Measurements from ENCODE around the gene PDE11A. TPM values are rescaled to one million over a fixed set of nuclear protein-coding genes. Genes with fewer than 3 reads are reported as not detected.
A peak's percentile ranks its signal among the peaks of the same experiment; 100 is the strongest.

PDE11A gene
- total and polyA plus RNA-seq, 4 donors = 0.11 to 1.3 (median 0.25) TPM; not detected in 1

DNA sequence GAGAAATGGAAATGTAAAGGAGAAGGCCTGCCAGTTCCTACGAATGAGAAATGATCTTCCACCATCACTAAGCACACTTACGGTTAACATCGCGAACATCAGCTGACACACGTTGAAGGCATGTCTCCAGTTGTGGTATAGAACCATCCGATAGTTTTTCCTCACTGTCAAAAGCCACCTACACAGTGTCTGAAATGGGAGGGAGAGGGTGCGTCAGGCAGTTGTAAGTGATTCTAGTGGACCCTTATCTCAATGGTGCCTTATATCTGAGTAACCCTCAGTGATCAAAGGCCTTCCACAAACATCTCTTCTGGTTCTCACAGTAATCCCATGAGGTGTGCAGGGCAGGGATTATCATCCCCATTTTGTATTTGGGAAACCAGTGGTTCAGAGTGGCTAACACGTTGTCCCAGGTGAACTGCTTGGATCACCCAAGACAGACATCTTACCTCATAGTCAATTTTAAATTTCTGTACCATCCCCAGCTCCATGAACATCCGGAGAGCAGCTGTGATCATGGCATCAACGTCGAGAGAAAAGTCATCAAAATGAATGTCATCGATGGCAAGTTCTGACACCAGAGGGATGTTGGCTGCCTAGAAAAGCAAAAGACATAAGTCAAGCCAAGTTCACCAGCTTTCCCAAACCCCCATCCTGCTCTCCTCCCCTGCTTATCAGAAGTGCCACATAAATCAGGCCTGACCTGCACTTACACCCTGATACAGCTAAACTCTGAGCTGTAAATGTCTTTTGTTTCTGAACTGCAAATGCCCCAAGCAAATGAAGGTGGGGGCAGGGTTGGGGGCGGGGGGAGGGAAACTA is 344.8 kb downstream of the PDE11A start:
- no peak for ATAC-seq (ENCODE audit: insufficient read depth, low FRiP score)
- peak; percentile 33 to 64 (median 60) for DNase-seq
- TF ChIP-seq, protein P1, sequence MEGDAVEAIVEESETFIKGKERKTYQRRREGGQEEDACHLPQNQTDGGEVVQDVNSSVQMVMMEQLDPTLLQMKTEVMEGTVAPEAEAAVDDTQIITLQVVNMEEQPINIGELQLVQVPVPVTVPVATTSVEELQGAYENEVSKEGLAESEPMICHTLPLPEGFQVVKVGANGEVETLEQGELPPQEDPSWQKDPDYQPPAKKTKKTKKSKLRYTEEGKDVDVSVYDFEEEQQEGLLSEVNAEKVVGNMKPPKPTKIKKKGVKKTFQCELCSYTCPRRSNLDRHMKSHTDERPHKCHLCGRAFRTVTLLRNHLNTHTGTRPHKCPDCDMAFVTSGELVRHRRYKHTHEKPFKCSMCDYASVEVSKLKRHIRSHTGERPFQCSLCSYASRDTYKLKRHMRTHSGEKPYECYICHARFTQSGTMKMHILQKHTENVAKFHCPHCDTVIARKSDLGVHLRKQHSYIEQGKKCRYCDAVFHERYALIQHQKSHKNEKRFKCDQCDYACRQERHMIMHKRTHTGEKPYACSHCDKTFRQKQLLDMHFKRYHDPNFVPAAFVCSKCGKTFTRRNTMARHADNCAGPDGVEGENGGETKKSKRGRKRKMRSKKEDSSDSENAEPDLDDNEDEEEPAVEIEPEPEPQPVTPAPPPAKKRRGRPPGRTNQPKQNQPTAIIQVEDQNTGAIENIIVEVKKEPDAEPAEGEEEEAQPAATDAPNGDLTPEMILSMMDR (IDR thresholded peaks at IDR 0.05; ENCODE audit: control extremely low read depth, extremely low read depth) = no peak
- H3K4me1 ChIP-seq (ENCODE audit: control insufficient read depth in 5 of 5, insufficient read depth in 5 of 5, low read length in 5 of 5) = peaks cover 0 to 34% (median 0%) of the 10 kb centered on the region in 5 donors
- WGBS, 2 donors = 79 to 89% methylated on average over 13 of the region's 13 CpGs
- no peak overlapping the region for H3K4me3 ChIP-seq
- H3K9ac ChIP-seq (ENCODE audit: insufficient read depth in 1 of 2, low read length in 2 of 2) = peak overlapping the region in 1 of 2 donors; percentile 33
- H3K27ac ChIP-seq (ENCODE audit: low read depth in 1 of 2, low read length in 1 of 2) = no peak overlapping the region
- H3K36me3 ChIP-seq (ENCODE audit: control insufficient read depth in 4 of 4, insufficient read depth in 4 of 4, low read length in 4 of 4) = no peaks in the 10 kb centered on the region
- H3K27me3 ChIP-seq (ENCODE audit: control insufficient read depth in 3 of 3, insufficient read depth in 3 of 3, low read length in 2 of 3) = no peaks in the 10 kb centered on the region
- no peaks in the 10 kb centered on the region for H3K9me3 ChIP-seq (ENCODE audit: control insufficient read depth in 4 of 4, insufficient read depth in 3 of 4, low read length in 3 of 4)

DNA sequence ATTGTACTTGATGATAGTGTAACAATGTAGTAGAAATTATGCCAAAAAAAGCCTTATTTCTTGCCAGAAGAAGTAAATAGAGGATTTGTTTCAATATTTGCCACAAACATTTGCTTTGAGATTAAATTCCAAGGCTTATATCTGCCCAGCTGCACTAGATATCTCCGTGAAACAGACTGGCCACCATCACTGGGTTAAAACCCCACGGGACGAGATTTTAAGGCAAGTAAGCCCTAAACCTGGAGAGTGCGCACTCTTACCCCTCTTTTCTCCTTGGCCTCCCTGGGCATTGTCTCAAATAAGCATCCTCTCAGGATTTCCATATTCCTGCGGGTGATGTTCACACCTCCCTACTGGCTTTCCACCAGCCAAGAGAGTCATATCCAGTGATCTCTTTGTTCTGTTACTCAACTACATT is 345.6 kb downstream of the PDE11A start:
- DNase-seq = peak; percentile 26 to 75 (median 65)
- Histone ChIP-seq H3K9ac (ENCODE audit: insufficient read depth in 1 of 2, low read length in 2 of 2) (peak overlapping the region in 1 of 2 donors; percentile 33), H3K9me3 (ENCODE audit: control insufficient read depth in 4 of 4, insufficient read depth in 3 of 4, low read length in 3 of 4) (no peaks in the 10 kb centered on the region), H3K27ac (ENCODE audit: low read depth in 1 of 2, low read length in 1 of 2) (no peak overlapping the region), H3K4me3 (no peak overlapping the region), H3K4me1 (ENCODE audit: control insufficient read depth in 5 of 5, insufficient read depth in 5 of 5, low read length in 5 of 5) (peaks cover 0 to 34% (median 0%) of the 10 kb centered on the region in 5 donors), H3K27me3 (ENCODE audit: control insufficient read depth in 3 of 3, insufficient read depth in 3 of 3, low read length in 2 of 3) (no peaks in the 10 kb centered on the region), H3K36me3 (ENCODE audit: control insufficient read depth in 4 of 4, insufficient read depth in 4 of 4, low read length in 4 of 4) (no peaks in the 10 kb centered on the region)
- no peak for ATAC-seq (ENCODE audit: insufficient read depth, low FRiP score)
- TF ChIP-seq, protein P1 (IDR thresholded peaks at IDR 0.05; ENCODE audit: control extremely low read depth, extremely low read depth) = no peak
- WGBS, 2 donors = 72 to 86% methylated on average over 5 of the region's 5 CpGs

DNA sequence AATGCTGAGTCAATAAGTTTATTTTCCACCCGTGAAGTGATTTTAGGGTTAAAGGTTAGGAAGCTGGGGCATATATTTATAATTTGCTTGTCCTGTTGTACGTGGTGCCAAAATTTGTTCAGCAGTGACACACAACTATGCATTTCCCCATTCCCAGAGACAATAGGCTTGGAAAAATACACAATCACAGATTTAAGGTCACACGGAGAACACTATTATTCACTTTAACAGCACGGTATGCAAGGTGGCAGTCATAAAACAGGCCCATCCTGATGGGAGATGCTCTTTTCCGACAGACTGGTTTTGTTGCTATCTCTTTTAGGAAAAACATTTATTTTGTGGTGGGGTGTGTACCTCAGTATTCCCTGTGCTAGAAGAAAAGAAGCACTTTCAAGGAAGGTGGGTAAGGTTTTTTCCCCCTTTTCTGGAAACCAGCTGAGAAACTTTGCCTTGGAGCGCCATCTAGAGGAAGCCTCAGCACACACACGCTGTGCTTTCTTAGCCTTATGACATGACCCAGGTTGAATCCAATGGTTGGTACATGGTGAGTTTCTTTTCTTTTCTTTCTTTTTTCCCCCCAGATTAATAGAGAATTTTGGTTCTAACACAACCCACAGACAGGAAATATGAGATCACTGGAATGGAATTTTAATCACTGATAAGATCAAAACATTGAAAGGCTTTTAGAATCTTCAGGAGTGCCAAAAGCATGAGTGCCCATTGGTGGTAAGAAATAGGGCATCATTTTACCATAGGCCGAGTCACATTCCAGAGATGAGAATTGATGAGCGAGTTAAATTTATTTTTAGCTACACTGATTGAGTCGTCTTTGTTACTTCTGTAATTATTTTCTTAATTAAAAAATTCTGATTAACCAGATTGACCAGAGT is 347.9 kb downstream of the PDE11A start:
- TF ChIP-seq, protein P1 (IDR thresholded peaks at IDR 0.05; ENCODE audit: control extremely low read depth, extremely low read depth) = peak; percentile 64
- 38 to 50% methylated on average over 10 of the region's 10 CpGs for WGBS, 2 donors
- Histone ChIP-seq H3K36me3 (ENCODE audit: control insufficient read depth in 4 of 4, insufficient read depth in 4 of 4, low read length in 4 of 4) (no peaks in the 10 kb centered on the region), H3K9me3 (ENCODE audit: control insufficient read depth in 4 of 4, insufficient read depth in 3 of 4, low read length in 3 of 4) (no peaks in the 10 kb centered on the region), H3K4me3 (no peak overlapping the region), H3K9ac (ENCODE audit: insufficient read depth in 1 of 2, low read length in 2 of 2) (no peak overlapping the region), H3K27ac (ENCODE audit: low read depth in 1 of 2, low read length in 1 of 2) (no peak overlapping the region), H3K4me1 (ENCODE audit: control insufficient read depth in 5 of 5, insufficient read depth in 5 of 5, low read length in 5 of 5) (peaks cover 0 to 34% (median 0%) of the 10 kb centered on the region in 5 donors), H3K27me3 (ENCODE audit: control insufficient read depth in 3 of 3, insufficient read depth in 3 of 3, low read length in 2 of 3) (no peaks in the 10 kb centered on the region)
- ATAC-seq (ENCODE audit: insufficient read depth, low FRiP score) = peak; percentile 82
- peak; percentile 67 to 81 (median 79) for DNase-seq

Data from lung (tissue), 12 donors.